Placental pericyte (primary cell): ENCODE measurements around the gene HRNR. TPM values are rescaled to one million over a fixed set of nuclear protein-coding genes. Genes with fewer than 3 reads are reported as not detected.

ENCODE experiments used
- total RNA-seq: library from RNA; depleted of rRNA; stranded (reverse); fragments of >200 nt; gene quantifications from 2 replicates; pipeline ENCODE4 v1.2.3, GENCODE V29; 2012

Gene HRNR
- total RNA-seq = not detected in 2 replicates

DNA sequence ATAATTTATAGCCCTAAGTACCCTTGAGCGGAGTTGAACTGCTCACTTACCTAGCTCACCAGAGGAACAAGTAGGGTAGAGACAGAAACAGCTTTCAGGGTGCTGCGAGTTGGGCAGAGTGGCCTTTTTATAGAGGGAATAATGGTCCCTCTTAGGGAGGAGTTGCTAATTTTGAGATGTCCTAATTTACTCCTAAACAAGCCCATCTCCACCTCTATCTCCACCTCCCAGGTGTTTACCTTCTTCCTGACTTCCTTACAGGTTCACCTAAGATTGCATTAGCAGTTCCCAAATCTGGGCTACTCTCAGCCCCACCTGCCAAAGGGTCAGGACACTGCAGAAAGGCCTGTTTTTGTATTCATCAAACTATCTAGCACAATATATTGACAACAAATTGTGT lies at the start of gene HRNR:
Gene HRNR (minus strand): TSS at position 101 of the 400 bp plus-strand sequence. CDS start 940 bp downstream, outside the sequence.

Other genes with a start within 250 kb of the HRNR start
- 46.0 and 55.6 TPM in 2 replicates for gene S100A10, start 230.3 kb downstream of the HRNR start, total RNA-seq
- 176 and 199 TPM in 2 replicates for gene S100A11, start 187.2 kb downstream of the HRNR start, total RNA-seq
- not detected in 2 replicates for gene TCHHL1, start 135.1 kb downstream of the HRNR start, total RNA-seq
- under 0.01 and 0.14 TPM in 2 replicates for gene TCHH, start 108.7 kb downstream of the HRNR start, total RNA-seq
- gene RPTN, start 65.0 kb downstream of the HRNR start, total RNA-seq = not detected in 2 replicates
- not detected in 2 replicates for gene FLG, start 101.0 kb upstream of the HRNR start, total RNA-seq
- gene FLG2, start 135.8 kb upstream of the HRNR start, total RNA-seq = not detected in 2 replicates
- not detected in 2 replicates for gene CRNN, start 190.1 kb upstream of the HRNR start, total RNA-seq